Sciatic nerve (tissue), 2 donors: ENCODE results near the gene YIPF7. TPM values are rescaled to one million over a fixed set of nuclear protein-coding genes. Genes with fewer than 3 reads are reported as not detected.

ENCODE experiments used
- ATAC-seq: fragments of 200-7000 bp; cut with Tn5 transposase; one replicate; pipeline ENCODE4 v1.9.1; 2020; ENCODE audit warnings: mild to moderate bottlenecking, moderate library complexity
- DNase-seq: peaks from one replicate; pipeline ENCODE4 v3.0.0-alpha.2; 2020; ENCODE audit warnings: low spot score
- intact Hi-C: fragments of 100-400 bp; cut with DNase I; formaldehyde crosslinking; loops from one replicate; pipeline ENCODE4 v1.14.2; 2022
- total RNA-seq: library from RNA; stranded (reverse); fragmentation: NEBNext Ultra II Directional; extraction: Animal tissue kit (Norgen Biotek cat#: 25700); gene quantifications from one replicate; pipeline ENCODE4 v1.2.1, GENCODE V29; 2021
- donor health status: DM: no; HTN: no; CAD: no.
- donor health status: DM: no; HTN: no; CAD: no.

The YIPF7 gene
- total RNA-seq: 0.98 TPM

- no peak for DNase-seq
- ATAC-seq: no peak
- intact Hi-C loops: no loop called here
Observed at GRCh38 chr4:44651425-44651824, at the start of gene YIPF7. Gene YIPF7 (minus strand): TSS chr4:44651625. CDS start chr4:44650100, 1,525 bp downstream.

DNA sequence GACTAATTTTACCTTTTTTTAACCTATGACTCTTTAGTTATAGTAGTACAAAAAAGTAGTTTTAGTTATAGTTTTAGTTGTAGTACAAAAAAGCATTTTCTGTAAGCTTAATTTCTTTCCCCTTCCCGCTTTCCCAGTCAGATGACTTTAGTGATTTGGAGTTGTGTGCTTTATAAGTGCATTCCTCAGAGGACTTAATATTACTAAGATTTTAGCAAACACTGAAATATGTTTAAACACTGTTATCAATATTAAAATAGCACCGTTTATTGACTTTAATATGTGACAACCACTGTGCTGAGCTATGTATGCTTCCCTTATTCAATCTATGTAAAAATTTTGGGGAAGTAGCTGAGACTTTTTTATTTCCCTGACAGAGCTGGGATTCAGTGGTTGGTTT lies 49.6 kb upstream of the YIPF7 start:
- DNase-seq (no peak), ATAC-seq (no peak)
- intact Hi-C loops: no loop called here

- no peak for DNase-seq
- no peak for ATAC-seq
- intact Hi-C loops: no loop called here
Observed at GRCh38 chr4:44700427-44700826, 49.0 kb upstream of the YIPF7 start.

- DNase-seq (no peak), ATAC-seq (no peak)
- intact Hi-C loops: no loop called here
Observed at GRCh38 chr4:44684648-44685047, 33.2 kb upstream of the YIPF7 start.

GRCh38 chr4:44679060-44679459 lies 27.6 kb upstream of the YIPF7 start:
- DNase-seq (no peak), ATAC-seq (no peak)
- intact Hi-C loops: no loop called here

- intact Hi-C loops: no loop called here
- ATAC-seq (peak; percentile 99), DNase-seq (peak; percentile 92)
Observed at GRCh38 chr4:44678094-44679041, 26.9 kb upstream of the YIPF7 start, which contains the start of gene GUF1. Gene GUF1 (plus strand): TSS chr4:44678420. CDS start chr4:44678623, 203 bp downstream.

- intact Hi-C loops: no loop called here
- DNase-seq (no peak), ATAC-seq (no peak)
Observed at GRCh38 chr4:44675366-44675765, 23.9 kb upstream of the YIPF7 start.

GRCh38 chr4:44674471-44674870 lies 23.0 kb upstream of the YIPF7 start:
- intact Hi-C loops: no loop called here
- ATAC-seq (no peak), DNase-seq (no peak)

DNA sequence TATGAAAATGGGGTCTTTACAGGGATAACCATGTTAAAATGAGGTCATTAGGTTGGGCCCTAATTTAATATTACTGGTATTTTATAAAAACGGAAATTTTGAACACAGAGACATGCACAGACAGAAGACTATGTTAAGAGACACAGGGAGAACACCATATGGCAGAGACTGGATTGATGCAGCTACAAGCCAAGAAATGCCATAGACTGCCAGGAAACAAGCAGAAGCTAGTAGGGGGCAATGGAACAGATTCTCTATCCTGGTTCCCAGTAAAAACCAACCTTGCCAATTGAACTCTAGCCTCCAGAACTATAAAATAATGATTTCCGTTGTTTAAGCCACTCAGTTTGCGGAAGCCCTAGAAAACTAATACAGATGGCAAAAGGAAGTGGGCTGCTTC lies 20.2 kb upstream of the YIPF7 start:
- no peak for DNase-seq
- intact Hi-C loops: no loop called here
- no peak for ATAC-seq

GRCh38 chr4:44670506-44671199 lies 19.2 kb upstream of the YIPF7 start:
- intact Hi-C loops: no loop called here
- ATAC-seq (no peak), DNase-seq (no peak)

GRCh38 chr4:44668526-44668925 lies 17.1 kb upstream of the YIPF7 start:
- ATAC-seq: no peak
- intact Hi-C loops: no loop called here
- no peak for DNase-seq

- intact Hi-C loops: no loop called here
- ATAC-seq (no peak), DNase-seq (no peak)
Observed at GRCh38 chr4:44663539-44664263, 12.3 kb upstream of the YIPF7 start.

DNA sequence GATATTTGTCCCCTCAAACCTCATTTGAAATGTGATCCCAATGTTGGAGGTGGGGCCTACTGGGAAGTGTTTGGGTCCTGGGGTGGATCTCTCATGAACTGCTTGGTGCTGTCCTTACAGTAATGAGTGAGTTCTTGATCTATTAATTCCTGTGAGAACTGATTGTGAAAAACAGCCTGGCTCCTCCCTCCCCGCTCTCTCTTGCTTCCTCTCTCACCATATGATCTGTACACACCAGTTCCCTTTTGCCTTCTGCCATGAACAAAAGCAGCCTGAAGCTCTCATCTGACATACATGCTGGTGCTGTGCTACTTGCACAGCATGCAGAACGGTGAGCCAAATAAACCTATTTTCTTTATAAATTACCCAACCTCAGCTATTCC lies 11.2 kb upstream of the YIPF7 start:
- no peak for ATAC-seq
- no peak for DNase-seq
- intact Hi-C loops: no loop called here

DNA sequence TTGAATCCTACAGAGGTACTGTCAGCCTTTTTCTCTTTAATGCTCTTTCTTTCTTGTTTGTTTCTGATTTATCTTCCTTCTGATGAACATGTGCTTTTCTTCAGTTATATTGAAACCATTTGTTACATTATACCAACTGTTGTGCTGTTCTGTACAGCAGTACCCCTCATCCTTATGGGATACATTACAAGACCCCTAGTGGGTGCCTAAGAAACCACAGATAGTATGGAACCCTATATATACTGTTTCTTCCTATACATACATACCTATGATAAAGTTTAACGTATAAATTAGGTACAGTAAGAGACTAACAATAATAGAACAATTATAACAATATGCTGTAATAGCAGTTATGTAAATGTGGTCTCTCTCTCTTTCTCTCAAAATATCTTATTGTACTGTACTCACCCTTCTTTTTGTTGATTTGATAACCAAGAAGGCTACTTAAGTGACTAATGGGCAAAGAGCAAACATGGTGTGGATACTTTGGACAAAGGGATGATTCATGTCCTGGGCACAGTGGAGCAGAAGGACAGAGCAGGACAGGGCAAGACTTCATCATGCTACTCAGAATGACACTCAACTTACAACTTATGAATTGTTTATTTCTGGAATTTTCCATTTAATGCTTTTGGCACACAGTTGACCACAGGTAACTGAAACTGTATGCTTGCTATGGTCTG lies 10.7 kb upstream of the YIPF7 start:
- no peak for ATAC-seq
- intact Hi-C loops: no loop called here
- DNase-seq: no peak

DNA sequence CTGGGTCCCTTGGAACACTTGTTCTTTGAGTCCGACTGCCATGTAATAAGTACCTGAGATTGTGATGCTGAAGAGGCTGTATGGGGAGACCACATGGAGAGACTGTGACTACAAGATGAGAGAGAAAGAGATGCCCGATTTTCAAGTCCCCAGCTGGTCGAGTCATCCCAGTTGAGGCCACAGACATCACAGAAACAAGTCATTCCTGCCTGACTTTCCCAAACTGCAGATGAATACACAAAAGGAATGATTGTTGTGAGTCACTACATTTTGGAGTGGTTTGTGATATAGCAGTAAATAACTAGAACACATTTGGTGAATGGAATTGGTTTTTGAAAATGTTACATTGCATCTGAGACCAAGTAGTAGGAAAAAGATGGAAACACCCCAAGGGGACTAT lies 9.0 kb upstream of the YIPF7 start:
- intact Hi-C loops: no loop called here
- ATAC-seq (no peak), DNase-seq (no peak)

DNA sequence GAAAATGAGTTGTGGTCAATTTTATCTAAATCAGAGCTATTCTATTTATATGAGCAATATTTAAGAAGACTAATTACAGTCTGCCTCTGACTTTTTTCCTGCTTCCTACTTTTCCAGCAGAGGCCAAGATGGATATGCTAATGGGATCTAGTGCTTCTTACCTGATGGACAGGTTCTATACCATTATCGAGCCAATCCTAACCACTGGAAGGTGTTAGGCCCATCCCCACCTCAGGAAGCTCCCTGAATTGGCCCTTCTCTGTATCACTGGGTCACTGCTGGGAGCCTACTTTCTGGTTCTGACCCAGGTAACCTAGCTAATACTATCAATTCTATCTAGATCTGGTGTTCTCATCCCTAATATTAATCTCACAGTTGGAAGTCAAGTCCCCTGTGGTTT lies 577 bp upstream of the YIPF7 start:
- DNase-seq (no peak), ATAC-seq (no peak)
- intact Hi-C loops: no loop called here

- intact Hi-C loops: no loop called here
- no peak for ATAC-seq
- no peak for DNase-seq
Observed at GRCh38 chr4:44646151-44646550, 5.3 kb downstream of the YIPF7 start.

- intact Hi-C loops: no loop called here
- no peak for DNase-seq
- no peak for ATAC-seq
Observed at GRCh38 chr4:44638091-44638490, 13.3 kb downstream of the YIPF7 start.

GRCh38 chr4:44632733-44633132 lies 18.7 kb downstream of the YIPF7 start:
- intact Hi-C loops: no loop called here
- DNase-seq (no peak), ATAC-seq (no peak)
